HEK293 (cell line): ENCODE data around the gene FRMPD2.
A peak's percentile ranks its signal among the peaks of the same experiment; 100 is the strongest.

ENCODE experiments used
- CTCF ChIA-PET: fragments of 350-600 bp; formaldehyde crosslinking; extraction: SDS; loops from one replicate; lab custom pipeline; 2021; ENCODE audit warnings: antibody characterized with exemption; lab: Yijun Ruan, JAX
- POLR2A ChIA-PET: fragments of 300-600 bp; formaldehyde crosslinking; extraction: SDS; loops from one replicate; lab custom pipeline; 2020; ENCODE audit warnings: antibody characterized with exemption, inconsistent platforms; lab: Yijun Ruan, JAX
- H3K27ac ChIP-seq: fragments of 200-500 bp; sonication (Bioruptor generic); 2 replicates; pipeline ENCODE4 v1.5.1; 2014; ENCODE audit warnings: low read depth, low read length, control low read depth, inconsistent platforms; ENCODE audit errors: extremely low read depth
- H3K36me3 ChIP-seq, 2 experiments: fragments of 200-500 bp in 1 of 2; sonication (Bioruptor generic) in 1 of 2; 1 replicate in 1 of 2; 2 replicates in 1 of 2; pipeline ENCODE4 v1.5.1; 2014 to 2017; ENCODE audit warnings: inconsistent platforms in 2 of 2, low read length in 2 of 2; ENCODE audit not compliant: control insufficient read depth in 2 of 2, insufficient read depth in 1 of 2
- H3K4me1 ChIP-seq: fragments of 200-500 bp; sonication (Bioruptor generic); 2 replicates; pipeline ENCODE4 v1.5.1; 2014; ENCODE audit warnings: mild to moderate bottlenecking, low read length, inconsistent platforms; ENCODE audit not compliant: control insufficient read depth, insufficient read depth
- H3K4me3 ChIP-seq: 2 replicates; pipeline ENCODE4 v1.5.1; 2011; ENCODE audit warnings: low read depth, mild to moderate bottlenecking, control low read depth, low read length, moderate library complexity
- H3K9me3 ChIP-seq: fragments of 200-500 bp; sonication (Bioruptor generic); 2 replicates; pipeline ENCODE4 v1.5.1; 2014; ENCODE audit warnings: low read depth, low read length, inconsistent platforms; ENCODE audit not compliant: control insufficient read depth, insufficient read depth
- EGR2 ChIP-seq: fragments of 450-650 bp; formaldehyde crosslinking; IDR thresholded peaks from 2 replicates; pipeline ENCODE4 v1.5.1; 2016; ENCODE audit warnings: low read depth, missing biosample characterization, missing genetic modification characterization
- RBAK ChIP-seq: fragments of 450-650 bp; formaldehyde crosslinking; IDR thresholded peaks from 2 replicates; pipeline ENCODE4 v1.5.1; 2016; ENCODE audit warnings: missing biosample characterization, missing genetic modification characterization
- REPIN1 ChIP-seq: fragments of 450-650 bp; formaldehyde crosslinking; IDR thresholded peaks from 2 replicates; pipeline ENCODE4 v1.5.1; 2017; ENCODE audit warnings: missing biosample characterization, missing genetic modification characterization, low read depth
- TSHZ1 ChIP-seq: fragments of 450-650 bp; formaldehyde crosslinking; IDR thresholded peaks from 2 replicates; pipeline ENCODE4 v1.5.1; 2016; ENCODE audit warnings: missing biosample characterization, missing genetic modification characterization, borderline replicate concordance
- YY1 ChIP-seq: fragments of 450-650 bp; formaldehyde crosslinking; IDR thresholded peaks from 2 replicates; pipeline ENCODE4 v1.5.1; 2018; ENCODE audit warnings: missing biosample characterization, missing genetic modification characterization
- YY2 ChIP-seq: fragments of 450-650 bp; formaldehyde crosslinking; IDR thresholded peaks from 2 replicates; pipeline ENCODE4 v1.5.1; 2016; ENCODE audit warnings: missing biosample characterization, missing genetic modification characterization
- ZBTB11 ChIP-seq: fragments of 450-650 bp; formaldehyde crosslinking; conservative IDR thresholded peaks from 2 replicates; pipeline ENCODE4 v1.5.1; 2016; ENCODE audit warnings: low read depth, missing biosample characterization, missing genetic modification characterization
- ZBTB6 ChIP-seq: fragments of 450-650 bp; formaldehyde crosslinking; IDR thresholded peaks from 2 replicates; pipeline ENCODE4 v1.5.1; 2017; ENCODE audit warnings: missing biosample characterization, missing genetic modification characterization
- ZNF223 ChIP-seq: fragments of 450-650 bp; formaldehyde crosslinking; IDR thresholded peaks from 2 replicates; pipeline ENCODE4 v1.5.1; 2016; ENCODE audit warnings: missing biosample characterization, missing genetic modification characterization
- ZNF266 ChIP-seq: fragments of 450-650 bp; formaldehyde crosslinking; IDR thresholded peaks from 2 replicates; pipeline ENCODE4 v1.5.1; 2016; ENCODE audit warnings: missing biosample characterization, missing genetic modification characterization, low read depth
- ZNF341 ChIP-seq: fragments of 450-650 bp; formaldehyde crosslinking; IDR thresholded peaks from 2 replicates; pipeline ENCODE4; 2016; ENCODE audit warnings: low read depth, missing biosample characterization, missing genetic modification characterization
- ZNF610 ChIP-seq: fragments of 450-650 bp; formaldehyde crosslinking; IDR thresholded peaks from 2 replicates; pipeline ENCODE4 v1.5.1; 2016; ENCODE audit warnings: missing biosample characterization, missing genetic modification characterization, borderline replicate concordance
- ZNF658 ChIP-seq: fragments of 450-650 bp; formaldehyde crosslinking; IDR thresholded peaks from 2 replicates; pipeline ENCODE4; 2016; ENCODE audit warnings: missing biosample characterization, missing genetic modification characterization
- ZSCAN23 ChIP-seq: fragments of 450-650 bp; formaldehyde crosslinking; IDR thresholded peaks from 2 replicates; pipeline ENCODE4 v1.5.1; 2016; ENCODE audit warnings: missing biosample characterization, missing genetic modification characterization
- TF ChIP-seq, protein P1 (sequence below): fragments of 450-650 bp; formaldehyde crosslinking; IDR thresholded peaks from 2 replicates; pipeline ENCODE4 v1.5.1; 2016; ENCODE audit warnings: missing biosample characterization, missing genetic modification characterization
- TF ChIP-seq, protein P2 (sequence below): fragments of 450-650 bp; formaldehyde crosslinking; IDR thresholded peaks from 2 replicates; pipeline ENCODE4 v1.5.1; 2016; ENCODE audit warnings: missing biosample characterization, missing genetic modification characterization
- TF ChIP-seq, protein P3 (sequence below): fragments of 450-650 bp; formaldehyde crosslinking; IDR thresholded peaks from 2 replicates; pipeline ENCODE4 v1.5.1; 2016; ENCODE audit warnings: missing biosample characterization, missing genetic modification characterization
- TF ChIP-seq, protein P4 (sequence below): fragments of 450-650 bp; formaldehyde crosslinking; optimal IDR thresholded peaks from 2 replicates; pipeline ENCODE3; 2016; ENCODE audit warnings: missing biosample characterization, mild to moderate bottlenecking, missing genetic modification characterization

Gene FRMPD2

GRCh38 chr10:48233559-48234005 is 40.9 kb downstream of the FRMPD2 start:
- TF ChIP-seq, protein P1, sequence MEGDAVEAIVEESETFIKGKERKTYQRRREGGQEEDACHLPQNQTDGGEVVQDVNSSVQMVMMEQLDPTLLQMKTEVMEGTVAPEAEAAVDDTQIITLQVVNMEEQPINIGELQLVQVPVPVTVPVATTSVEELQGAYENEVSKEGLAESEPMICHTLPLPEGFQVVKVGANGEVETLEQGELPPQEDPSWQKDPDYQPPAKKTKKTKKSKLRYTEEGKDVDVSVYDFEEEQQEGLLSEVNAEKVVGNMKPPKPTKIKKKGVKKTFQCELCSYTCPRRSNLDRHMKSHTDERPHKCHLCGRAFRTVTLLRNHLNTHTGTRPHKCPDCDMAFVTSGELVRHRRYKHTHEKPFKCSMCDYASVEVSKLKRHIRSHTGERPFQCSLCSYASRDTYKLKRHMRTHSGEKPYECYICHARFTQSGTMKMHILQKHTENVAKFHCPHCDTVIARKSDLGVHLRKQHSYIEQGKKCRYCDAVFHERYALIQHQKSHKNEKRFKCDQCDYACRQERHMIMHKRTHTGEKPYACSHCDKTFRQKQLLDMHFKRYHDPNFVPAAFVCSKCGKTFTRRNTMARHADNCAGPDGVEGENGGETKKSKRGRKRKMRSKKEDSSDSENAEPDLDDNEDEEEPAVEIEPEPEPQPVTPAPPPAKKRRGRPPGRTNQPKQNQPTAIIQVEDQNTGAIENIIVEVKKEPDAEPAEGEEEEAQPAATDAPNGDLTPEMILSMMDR: 0 out of 2 replicates have a peak, but pooled peaks have one; percentile 9
- TF ChIP-seq ZNF610 (tag by site-specific recombination): no peak
- no peaks in the 10 kb centered on the region for H3K9me3 ChIP-seq
- H3K27ac ChIP-seq: no peak overlapping the region
- CTCF ChIA-PET: no interaction called here
- POLR2A ChIA-PET: no interaction called here
- H3K4me3 ChIP-seq: no peak overlapping the region
- H3K36me3 ChIP-seq: no peaks in the 10 kb centered on the region
- H3K4me1 ChIP-seq: no peaks in the 10 kb centered on the region

- ChIA-PET CTCF (no interaction called here), POLR2A (no interaction called here)
- Histone ChIP-seq H3K27ac (no peak overlapping the region), H3K9me3 (no peaks in the 10 kb centered on the region), H3K4me3 (no peak overlapping the region), H3K36me3 (no peaks in the 10 kb centered on the region), H3K4me1 (no peaks in the 10 kb centered on the region)
- TF ChIP-seq EGR2: no peak
- no peak for TF ChIP-seq ZSCAN23 (tag by site-specific recombination)
- TF ChIP-seq ZBTB6 (tag by site-specific recombination): no peak
- TF ChIP-seq, protein P2, sequence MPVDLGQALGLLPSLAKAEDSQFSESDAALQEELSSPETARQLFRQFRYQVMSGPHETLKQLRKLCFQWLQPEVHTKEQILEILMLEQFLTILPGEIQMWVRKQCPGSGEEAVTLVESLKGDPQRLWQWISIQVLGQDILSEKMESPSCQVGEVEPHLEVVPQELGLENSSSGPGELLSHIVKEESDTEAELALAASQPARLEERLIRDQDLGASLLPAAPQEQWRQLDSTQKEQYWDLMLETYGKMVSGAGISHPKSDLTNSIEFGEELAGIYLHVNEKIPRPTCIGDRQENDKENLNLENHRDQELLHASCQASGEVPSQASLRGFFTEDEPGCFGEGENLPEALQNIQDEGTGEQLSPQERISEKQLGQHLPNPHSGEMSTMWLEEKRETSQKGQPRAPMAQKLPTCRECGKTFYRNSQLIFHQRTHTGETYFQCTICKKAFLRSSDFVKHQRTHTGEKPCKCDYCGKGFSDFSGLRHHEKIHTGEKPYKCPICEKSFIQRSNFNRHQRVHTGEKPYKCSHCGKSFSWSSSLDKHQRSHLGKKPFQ (tag by site-specific recombination): no peak
- TF ChIP-seq ZNF658 (tag by site-specific recombination): no peak
- no peak for TF ChIP-seq ZNF341 (tag by site-specific recombination)
- TF ChIP-seq YY2 (tag by site-specific recombination): no peak
- TF ChIP-seq ZBTB11 (tag by site-specific recombination): no peak
- TF ChIP-seq YY1 (tag by site-specific recombination): no peak
- TF ChIP-seq TSHZ1 (tag by site-specific recombination): no peak
- TF ChIP-seq RBAK (tag by site-specific recombination): no peak
- no peak for TF ChIP-seq REPIN1 (tag by site-specific recombination)
- no peak for TF ChIP-seq ZNF266 (tag by site-specific recombination)
- TF ChIP-seq, protein P3, sequence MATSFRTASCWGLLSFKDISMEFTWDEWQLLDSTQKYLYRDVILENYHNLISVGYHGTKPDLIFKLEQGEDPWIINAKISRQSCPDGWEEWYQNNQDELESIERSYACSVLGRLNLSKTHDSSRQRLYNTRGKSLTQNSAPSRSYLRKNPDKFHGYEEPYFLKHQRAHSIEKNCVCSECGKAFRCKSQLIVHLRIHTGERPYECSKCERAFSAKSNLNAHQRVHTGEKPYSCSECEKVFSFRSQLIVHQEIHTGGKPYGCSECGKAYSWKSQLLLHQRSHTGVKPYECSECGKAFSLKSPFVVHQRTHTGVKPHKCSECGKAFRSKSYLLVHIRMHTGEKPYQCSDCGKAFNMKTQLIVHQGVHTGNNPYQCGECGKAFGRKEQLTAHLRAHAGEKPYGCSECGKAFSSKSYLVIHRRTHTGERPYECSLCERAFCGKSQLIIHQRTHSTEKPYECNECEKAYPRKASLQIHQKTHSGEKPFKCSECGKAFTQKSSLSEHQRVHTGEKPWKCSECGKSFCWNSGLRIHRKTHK (tag by site-specific recombination): no peak
- no peak for TF ChIP-seq ZNF223
- TF ChIP-seq, protein P4, sequence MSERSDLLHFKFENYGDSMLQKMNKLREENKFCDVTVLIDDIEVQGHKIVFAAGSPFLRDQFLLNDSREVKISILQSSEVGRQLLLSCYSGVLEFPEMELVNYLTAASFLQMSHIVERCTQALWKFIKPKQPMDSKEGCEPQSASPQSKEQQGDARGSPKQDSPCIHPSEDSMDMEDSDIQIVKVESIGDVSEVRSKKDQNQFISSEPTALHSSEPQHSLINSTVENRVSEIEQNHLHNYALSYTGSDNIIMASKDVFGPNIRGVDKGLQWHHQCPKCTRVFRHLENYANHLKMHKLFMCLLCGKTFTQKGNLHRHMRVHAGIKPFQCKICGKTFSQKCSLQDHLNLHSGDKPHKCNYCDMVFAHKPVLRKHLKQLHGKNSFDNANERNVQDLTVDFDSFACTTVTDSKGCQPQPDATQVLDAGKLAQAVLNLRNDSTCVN (tag by site-specific recombination): no peak
Observed at GRCh38 chr10:48232717-48233447, 41.6 kb downstream of the FRMPD2 start.
